NCI-H748 treated with DMSO at 0.1 percent for 48 hours (cell line): Measurements from ENCODE around the gene DKK1.

Experiments used
- DNase-seq: peaks from one replicate; lab custom pipeline; 2025; lab: John Stamatoyannopoulos, UW

DKK1 gene

GRCh38 chr10:52313933-52314821 lies at the start of gene DKK1:
DKK1 (plus strand) TSS chr10:52314281; CDS start chr10:52314435, 154 bp downstream.
- peak; percentile 1 for DNase-seq

- no peak for DNase-seq
Measured at GRCh38 chr10:52265131-52265926, 48.8 kb upstream of the DKK1 start.

- DNase-seq, result no peak
Measured at GRCh38 chr10:52266858-52267257, 47.2 kb upstream of the DKK1 start.

GRCh38 chr10:52268790-52269189 lies 45.3 kb upstream of the DKK1 start:
- DNase-seq, result no peak

- no peak for DNase-seq
Measured at GRCh38 chr10:52269233-52269632, 44.8 kb upstream of the DKK1 start.

- DNase-seq, result no peak
Measured at GRCh38 chr10:52276163-52276562, 37.9 kb upstream of the DKK1 start.

GRCh38 chr10:52276986-52277385 lies 37.1 kb upstream of the DKK1 start:
- DNase-seq, result no peak

GRCh38 chr10:52279546-52279945 lies 34.5 kb upstream of the DKK1 start:
- DNase-seq, result no peak

GRCh38 chr10:52280051-52280450 lies 34.0 kb upstream of the DKK1 start:
- no peak for DNase-seq

- no peak for DNase-seq
Measured at GRCh38 chr10:52283174-52283573, 30.9 kb upstream of the DKK1 start.

- DNase-seq, result no peak
Measured at GRCh38 chr10:52284416-52285013, 29.6 kb upstream of the DKK1 start.

GRCh38 chr10:52287866-52288265 lies 26.2 kb upstream of the DKK1 start:
- DNase-seq, result no peak

- no peak for DNase-seq
Measured at GRCh38 chr10:52297747-52298146, 16.3 kb upstream of the DKK1 start.

GRCh38 chr10:52300599-52301277 lies 13.3 kb upstream of the DKK1 start:
- DNase-seq, result no peak

- peak; percentile 38 for DNase-seq
Measured at GRCh38 chr10:52308251-52309031, 5.6 kb upstream of the DKK1 start.

GRCh38 chr10:52312942-52313255 lies 1.2 kb upstream of the DKK1 start:
- DNase-seq, result no peak

- DNase-seq, result no peak
Measured at GRCh38 chr10:52313256-52313932, 687 bp upstream of the DKK1 start.

GRCh38 chr10:52314822-52315552 lies 906 bp downstream of the DKK1 start:
- DNase-seq, result no peak

GRCh38 chr10:52316001-52316400 lies 1.9 kb downstream of the DKK1 start:
- DNase-seq, result no peak

- DNase-seq, result no peak
Measured at GRCh38 chr10:52316500-52316899, 2.4 kb downstream of the DKK1 start.
